B cell (primary cell): ENCODE measurements around the gene KCNC2. TPM values are rescaled to one million over a fixed set of nuclear protein-coding genes. Genes with fewer than 3 reads are reported as not detected.

Source experiments
- ATAC-seq: fragments of 200-7000 bp; cut with Tn5 transposase; one replicate; pipeline ENCODE4 v1.10.0; 2021; ENCODE audit warnings: low read depth, mild to moderate bottlenecking, moderate number of reproducible peaks, moderate library complexity
- CTCF ChIA-PET: fragments of 350-600 bp; sonication (Branson Sonifier 250); formaldehyde crosslinking; loops from one replicate; lab custom pipeline; 2021; ENCODE audit warnings: antibody characterized with exemption, inconsistent platforms; lab: Charles Lee
- POLR2A ChIA-PET: fragments of 350-600 bp; sonication (Branson Sonifier 250); formaldehyde crosslinking; loops from one replicate; lab custom pipeline; 2021; ENCODE audit warnings: antibody characterized with exemption; lab: Charles Lee
- DNase-seq: peaks from one replicate; pipeline ENCODE4 v3.0.0; 2013
- H2AFZ ChIP-seq: 2 replicates; pipeline ENCODE4 v1.6.1; 2012; ENCODE audit warnings: mild to moderate bottlenecking, low read depth, low read length; ENCODE audit not compliant: insufficient read depth, poor library complexity, severe bottlenecking
- H3K27ac ChIP-seq, 2 donors: 1 replicate in 1 of 2; 2 replicates in 1 of 2; pipeline ENCODE4 v1.5.1; 2012 to 2013; ENCODE audit warnings: low read length in 2 of 2, mild to moderate bottlenecking in 2 of 2, moderate library complexity in 1 of 2
- H3K27me3 ChIP-seq, 4 experiments: fragments of 200-600 bp in 1 of 4; sonication (generic) in 1 of 4; replicated peaks in 1 of 4; 1 replicate in 2 of 4; 2 replicates in 2 of 4; pipeline versions ENCODE4 v1.6.1 to v1.7.0; 2013 to 2016; ENCODE audit warnings: low read length in 3 of 4, mild to moderate bottlenecking in 2 of 4, mixed read lengths in 1 of 4, moderate library complexity in 1 of 4; ENCODE audit not compliant: insufficient read depth in 4 of 4, control insufficient read depth in 3 of 4; ENCODE audit errors: control extremely low read depth in 1 of 4
- H3K36me3 ChIP-seq, 2 experiments: replicated peaks in 1 of 2; 1 replicate in 1 of 2; 2 replicates in 1 of 2; pipeline versions ENCODE4 v1.6.1 to v1.7.1; 2013; ENCODE audit warnings: low read length in 1 of 2; ENCODE audit not compliant: insufficient read depth in 2 of 2, control insufficient read depth in 1 of 2; ENCODE audit errors: control extremely low read depth in 1 of 2, extremely low read depth in 1 of 2
- H3K4me1 ChIP-seq, 2 donors: fragments of 200-600 bp in 1 of 2; sonication (generic) in 1 of 2; 1 replicate in 1 of 2; 2 replicates in 1 of 2; pipeline versions ENCODE4 v1.5.1 to v1.6.1; 2013 to 2017; ENCODE audit warnings: low read length in 2 of 2; ENCODE audit not compliant: control insufficient read depth in 2 of 2, insufficient read depth in 2 of 2
- H3K4me2 ChIP-seq: replicated peaks from 2 replicates; pipeline ENCODE3; 2012; ENCODE audit warnings: mild to moderate bottlenecking, low read depth, low read length; ENCODE audit not compliant: poor library complexity, severe bottlenecking
- H3K4me3 ChIP-seq, 5 experiments: fragments of 200-600 bp in 1 of 5; sonication (generic) in 1 of 5; 1 replicate in 3 of 5; 2 replicates in 2 of 5; pipeline versions ENCODE4 v1.5.1 to v1.7.0; 2011 to 2016; ENCODE audit warnings: low read length in 4 of 5, mild to moderate bottlenecking in 4 of 5, low read depth in 2 of 5, control low read depth in 1 of 5, moderate library complexity in 1 of 5; ENCODE audit not compliant: insufficient read depth in 1 of 5; ENCODE audit errors: control extremely low read depth in 1 of 5, extremely low read depth in 1 of 5
- H3K79me2 ChIP-seq: fragments of 200-600 bp; sonication (generic); one replicate; pipeline ENCODE4 v1.6.0; 2016; ENCODE audit warnings: low read length; ENCODE audit not compliant: control insufficient read depth, insufficient read depth
- H3K9ac ChIP-seq: fragments of 200-600 bp; sonication (generic); 2 replicates; pipeline ENCODE4 v1.6.1; 2017; ENCODE audit warnings: mild to moderate bottlenecking, low read length, moderate library complexity
- H3K9me3 ChIP-seq, 3 donors: one replicate each; pipeline versions ENCODE4 v1.6.1 to v1.7.1; 2013; ENCODE audit warnings: low read length in 2 of 3; ENCODE audit not compliant: control insufficient read depth in 2 of 3, insufficient read depth in 1 of 3; ENCODE audit errors: control extremely low read depth in 1 of 3
- H4K20me1 ChIP-seq: 2 replicates; pipeline ENCODE4 v1.6.0; 2012; ENCODE audit warnings: mild to moderate bottlenecking, low read length; ENCODE audit not compliant: insufficient read depth, control insufficient read depth, poor library complexity, severe bottlenecking
- H3K27ac Mint-ChIP-seq: one replicate; pipeline ENCODE4 v1.8.0; 2021; ENCODE audit warnings: mixed read lengths
- H3K27me3 Mint-ChIP-seq: one replicate; pipeline ENCODE4 v1.8.0; 2021; ENCODE audit warnings: mixed read lengths
- H3K4me1 Mint-ChIP-seq: one replicate; pipeline ENCODE4 v1.8.0; 2021; ENCODE audit warnings: mixed read lengths
- H3K4me3 Mint-ChIP-seq: one replicate; pipeline ENCODE4 v1.8.0; 2021; ENCODE audit warnings: mixed read lengths
- H3K9me3 Mint-ChIP-seq: one replicate; pipeline ENCODE4 v1.8.0; 2022; ENCODE audit warnings: mixed read lengths; ENCODE audit not compliant: insufficient read depth
- EZH2 ChIP-seq: IDR thresholded peaks from 2 replicates; pipeline ENCODE4 v1.6.1; 2012; ENCODE audit warnings: borderline replicate concordance, low read depth, mild to moderate bottlenecking, moderate library complexity, low read length; ENCODE audit not compliant: insufficient read depth, poor library complexity, severe bottlenecking
- WGBS: methylation state at CpG from one replicate; pipeline ENCODE4 v1.1.5; 2013; ENCODE audit warnings: missing lambda C conversion rate; ENCODE audit not compliant: insufficient coverage; 5-methylcytosine and 5-hydroxymethylcytosine counted together
- intact Hi-C: fragments of 100-400 bp; cut with micrococcal nuclease; formaldehyde crosslinking; loops from one replicate; pipeline ENCODE4 v1.10.0; 2022
- polyA plus RNA-seq: library from polyadenylated mRNA; depleted of rRNA; stranded (reverse); fragments of >200 nt; gene quantifications from 2 replicates; pipeline ENCODE4 v1.2.3, GENCODE V29; 2012
- total RNA-seq, 2 donors: library from RNA; stranded (reverse); fragments of 120-200 nt in 1 of 2; gene quantifications; 1 replicate in 1 of 2; 2 replicates in 1 of 2; pipeline versions ENCODE4 v1.2.3 to v1.2.4, GENCODE V29; 2013 to 2022
- TF ChIP-seq, protein P1 (sequence below): fragments of 200-600 bp; IDR thresholded peaks from one replicate; pipeline ENCODE4 v1.8.0; 2022; ENCODE audit warnings: antibody characterized with exemption, mild to moderate bottlenecking

Gene KCNC2
- total and polyA plus RNA-seq, 2 donors (not counting 1 experiment from before 2014, with no cell fraction given), result not detected

DNA sequence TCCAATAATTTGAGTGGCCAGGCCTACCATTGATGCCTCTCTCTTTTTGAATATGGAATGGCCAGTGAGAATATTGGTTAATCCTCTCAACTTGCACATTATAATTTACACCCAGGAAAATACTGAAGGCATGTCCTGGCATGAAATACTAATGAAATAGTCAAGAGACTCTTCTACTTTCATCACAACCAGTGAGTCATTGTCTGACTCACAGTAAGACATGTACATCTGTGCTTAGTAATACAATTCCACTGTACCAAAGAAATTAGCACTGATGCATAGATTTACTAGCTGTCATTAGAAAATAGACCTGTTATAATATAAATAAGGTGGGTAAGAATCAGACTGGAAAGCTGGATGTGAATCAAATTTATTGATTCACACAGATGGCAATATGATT, 31.6 kb downstream of the KCNC2 start:
- Mint-ChIP-seq H3K4me3 (no peak overlapping the region), H3K27ac (no peak overlapping the region), H3K9me3 (no peaks in the 10 kb centered on the region), H3K27me3 (no peaks in the 10 kb centered on the region), H3K4me1 (no peaks in the 10 kb centered on the region)
- no peak for TF ChIP-seq EZH2
- TF ChIP-seq, protein P1, sequence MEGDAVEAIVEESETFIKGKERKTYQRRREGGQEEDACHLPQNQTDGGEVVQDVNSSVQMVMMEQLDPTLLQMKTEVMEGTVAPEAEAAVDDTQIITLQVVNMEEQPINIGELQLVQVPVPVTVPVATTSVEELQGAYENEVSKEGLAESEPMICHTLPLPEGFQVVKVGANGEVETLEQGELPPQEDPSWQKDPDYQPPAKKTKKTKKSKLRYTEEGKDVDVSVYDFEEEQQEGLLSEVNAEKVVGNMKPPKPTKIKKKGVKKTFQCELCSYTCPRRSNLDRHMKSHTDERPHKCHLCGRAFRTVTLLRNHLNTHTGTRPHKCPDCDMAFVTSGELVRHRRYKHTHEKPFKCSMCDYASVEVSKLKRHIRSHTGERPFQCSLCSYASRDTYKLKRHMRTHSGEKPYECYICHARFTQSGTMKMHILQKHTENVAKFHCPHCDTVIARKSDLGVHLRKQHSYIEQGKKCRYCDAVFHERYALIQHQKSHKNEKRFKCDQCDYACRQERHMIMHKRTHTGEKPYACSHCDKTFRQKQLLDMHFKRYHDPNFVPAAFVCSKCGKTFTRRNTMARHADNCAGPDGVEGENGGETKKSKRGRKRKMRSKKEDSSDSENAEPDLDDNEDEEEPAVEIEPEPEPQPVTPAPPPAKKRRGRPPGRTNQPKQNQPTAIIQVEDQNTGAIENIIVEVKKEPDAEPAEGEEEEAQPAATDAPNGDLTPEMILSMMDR, result no peak
- DNase-seq (no peak), ATAC-seq (no peak)
- no peaks in the 10 kb centered on the region for H3K36me3 ChIP-seq
- H3K27ac ChIP-seq, result no peak overlapping the region
- no peaks in the 10 kb centered on the region for H3K79me2 ChIP-seq
- no peaks in the 10 kb centered on the region for H3K4me1 ChIP-seq
- ChIA-PET POLR2A (no interaction called here), CTCF (no interaction called here)
- no peaks in the 10 kb centered on the region for H3K9me3 ChIP-seq
- intact Hi-C loops, result no loop called here
- no peaks in the 10 kb centered on the region for H3K27me3 ChIP-seq
- no peak overlapping the region for H2AFZ ChIP-seq
- no peak overlapping the region for H3K4me2 ChIP-seq
- H3K9ac ChIP-seq, result no peak overlapping the region
- H3K4me3 ChIP-seq, result no peak overlapping the region
- H4K20me1 ChIP-seq, result no peaks in the 10 kb centered on the region

DNA sequence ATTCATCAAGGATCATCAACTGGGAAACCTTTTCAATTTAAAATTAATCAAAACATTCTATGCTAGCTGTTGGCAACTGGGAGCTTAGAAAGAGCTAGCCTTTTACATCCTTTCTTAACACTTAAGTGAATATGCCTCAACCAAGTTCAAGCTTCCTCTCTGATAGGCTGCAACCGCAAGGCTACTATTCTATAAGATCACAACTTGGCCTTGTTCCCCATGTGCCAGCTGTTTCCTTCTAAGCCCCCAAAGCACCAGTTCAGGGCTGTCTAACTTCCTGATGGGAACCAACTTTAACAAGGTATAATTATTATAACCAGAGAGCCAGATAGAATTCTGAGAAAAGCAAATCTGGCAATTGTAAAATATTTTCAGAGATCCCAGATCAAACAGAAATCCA, 37.0 kb downstream of the KCNC2 start:
- Histone ChIP-seq H3K9ac (no peak overlapping the region), H3K36me3 (no peaks in the 10 kb centered on the region), H3K9me3 (no peaks in the 10 kb centered on the region), H3K27me3 (no peaks in the 10 kb centered on the region), H2AFZ (no peak overlapping the region), H3K79me2 (no peaks in the 10 kb centered on the region), H3K27ac (no peak overlapping the region), H3K4me1 (no peaks in the 10 kb centered on the region), H4K20me1 (no peaks in the 10 kb centered on the region), H3K4me2 (no peak overlapping the region), H3K4me3 (no peak overlapping the region)
- TF ChIP-seq EZH2, result no peak
- TF ChIP-seq, protein P1, result no peak
- intact Hi-C loops, result no loop called here
- Mint-ChIP-seq H3K27me3 (no peaks in the 10 kb centered on the region), H3K27ac (no peak overlapping the region), H3K9me3 (no peaks in the 10 kb centered on the region), H3K4me1 (no peaks in the 10 kb centered on the region), H3K4me3 (no peak overlapping the region)
- ChIA-PET POLR2A (no interaction called here), CTCF (no interaction called here)
- ATAC-seq, result no peak
- no peak for DNase-seq
- 11% methylated on average over 1 of the region's 1 CpG for WGBS
